CD14-positive monocyte (primary cell): ENCODE measurements around the gene TUBGCP5. TPM values are rescaled to one million over a fixed set of nuclear protein-coding genes. Genes with fewer than 3 reads are reported as not detected.

ENCODE experiments used
- DNase-seq, 3 donors: peaks; one replicate each; pipeline ENCODE4 v3.0.0-alpha.2; 2011 to 2022
- H2AFZ ChIP-seq: 2 replicates; pipeline ENCODE4 v1.6.0; 2012; ENCODE audit warnings: mild to moderate bottlenecking, low read depth, low read length, inconsistent platforms; ENCODE audit not compliant: insufficient read depth, poor library complexity, severe bottlenecking
- H3K27ac ChIP-seq, 2 donors: 1 replicate in 1 of 2; 2 replicates in 1 of 2; pipeline ENCODE4 v1.5.1; 2012 to 2013; ENCODE audit warnings: low read length in 2 of 2, control low read depth in 1 of 2, inconsistent platforms in 1 of 2, low read depth in 1 of 2, mild to moderate bottlenecking in 1 of 2
- H3K27me3 ChIP-seq, 2 donors: one replicate each; pipeline versions ENCODE4 v1.6.0 to v1.6.1; 2011 to 2013; ENCODE audit warnings: low read length in 2 of 2; ENCODE audit not compliant: control insufficient read depth in 2 of 2, insufficient read depth in 2 of 2
- H3K36me3 ChIP-seq, 2 donors: replicated peaks in 1 of 2; 1 replicate in 1 of 2; 2 replicates in 1 of 2; pipeline versions ENCODE4 v1.5.1 to v1.6.1; 2012 to 2013; ENCODE audit warnings: low read length in 2 of 2, control low read depth in 1 of 2, inconsistent platforms in 1 of 2, mild to moderate bottlenecking in 1 of 2; ENCODE audit not compliant: insufficient read depth in 2 of 2, control insufficient read depth in 1 of 2
- H3K4me1 ChIP-seq, 2 donors: 1 replicate in 1 of 2; 2 replicates in 1 of 2; pipeline versions ENCODE4 v1.5.1 to v1.6.1; 2012 to 2013; ENCODE audit warnings: low read length in 2 of 2, control low read depth in 1 of 2, inconsistent platforms in 1 of 2, mild to moderate bottlenecking in 1 of 2, moderate library complexity in 1 of 2; ENCODE audit not compliant: insufficient read depth in 2 of 2, control insufficient read depth in 1 of 2
- H3K4me2 ChIP-seq: replicated peaks from 2 replicates; pipeline ENCODE3; 2012; ENCODE audit warnings: low read length, moderate library complexity, mild to moderate bottlenecking; ENCODE audit not compliant: poor library complexity, severe bottlenecking; ENCODE audit errors: extremely low read depth
- H3K4me3 ChIP-seq, 3 experiments: fragments of 200-600 bp in 1 of 3; sonication (generic) in 1 of 3; replicated peaks in 1 of 3; 1 replicate in 2 of 3; 2 replicates in 1 of 3; pipeline ENCODE4 v1.5.1; 2011 to 2013; ENCODE audit warnings: low read length in 3 of 3, mild to moderate bottlenecking in 3 of 3, control low read depth in 2 of 3, low read depth in 2 of 3, inconsistent platforms in 1 of 3, moderate library complexity in 1 of 3
- H3K79me2 ChIP-seq: 2 replicates; pipeline ENCODE4 v1.6.0; 2012; ENCODE audit warnings: mild to moderate bottlenecking, control low read depth, inconsistent platforms, low read length, moderate library complexity; ENCODE audit not compliant: insufficient read depth
- H3K9ac ChIP-seq: 2 replicates; pipeline ENCODE4 v1.6.0; 2017; ENCODE audit warnings: low read length, mild to moderate bottlenecking; ENCODE audit not compliant: insufficient read depth, poor library complexity, severe bottlenecking
- H3K9me3 ChIP-seq, 2 donors: replicated peaks in 1 of 2; 1 replicate in 1 of 2; 2 replicates in 1 of 2; pipeline versions ENCODE4 v1.5.1 to v1.6.1; 2012 to 2013; ENCODE audit warnings: low read length in 2 of 2, control low read depth in 1 of 2; ENCODE audit not compliant: control insufficient read depth in 1 of 2, insufficient read depth in 1 of 2
- H4K20me1 ChIP-seq: 2 replicates; pipeline ENCODE4 v1.6.0; 2012; ENCODE audit warnings: mild to moderate bottlenecking, low read length, control low read depth, moderate library complexity; ENCODE audit not compliant: insufficient read depth
- H3K27ac Mint-ChIP-seq, 7 donors: one replicate each; pipeline ENCODE4 v1.8.0; 2020; ENCODE audit warnings: mild to moderate bottlenecking in 7 of 7, mixed read lengths in 7 of 7, moderate library complexity in 6 of 7, inconsistent platforms in 2 of 7
- H3K27me3 Mint-ChIP-seq, 3 donors: one replicate each; pipeline ENCODE4 v1.8.0; 2021 to 2022; ENCODE audit warnings: low read depth in 3 of 3, mild to moderate bottlenecking in 3 of 3, mixed read lengths in 3 of 3, moderate library complexity in 3 of 3, inconsistent platforms in 1 of 3
- H3K36me3 Mint-ChIP-seq, 2 donors: one replicate each; pipeline ENCODE4 v1.8.0; 2020; ENCODE audit warnings: mixed read lengths in 2 of 2, inconsistent platforms in 1 of 2, mild to moderate bottlenecking in 1 of 2
- H3K4me1 Mint-ChIP-seq: one replicate; pipeline ENCODE4 v1.8.0; 2020; ENCODE audit warnings: mild to moderate bottlenecking, mixed read lengths
- H3K4me3 Mint-ChIP-seq, 2 donors: one replicate each; pipeline ENCODE4 v1.8.0; 2020; ENCODE audit warnings: mild to moderate bottlenecking in 2 of 2, mixed read lengths in 2 of 2, moderate library complexity in 1 of 2
- H3K9me3 Mint-ChIP-seq, 7 donors: one replicate each; pipeline ENCODE4 v1.8.0; 2020 to 2022; ENCODE audit warnings: mixed read lengths in 7 of 7, mild to moderate bottlenecking in 6 of 7, moderate library complexity in 6 of 7, inconsistent platforms in 2 of 7
- CTCF ChIP-seq: fragments of 200-600 bp; IDR thresholded peaks from one replicate; pipeline ENCODE4 v1.8.0; 2022; ENCODE audit warnings: antibody characterized with exemption, mild to moderate bottlenecking
- WGBS: methylation state at CpG from one replicate; pipeline ENCODE4 v1.1.5; 2013; ENCODE audit warnings: missing lambda C conversion rate; ENCODE audit not compliant: insufficient coverage; 5-methylcytosine and 5-hydroxymethylcytosine counted together
- intact Hi-C, 2 donors: fragments of 100-400 bp; cut with micrococcal nuclease; formaldehyde crosslinking; loops; one replicate each; pipeline versions ENCODE4 v1.15.0 to v1.15.1; 2023
- polyA plus RNA-seq, 3 donors: library from polyadenylated mRNA; depleted of rRNA in 1 of 3; unstranded in 2 of 3; stranded (reverse) in 1 of 3; fragments of 300-500 nt in 2 of 3; fragments of >200 nt in 1 of 3; fragmentation: Illumina TruSeq in 2 of 3; gene quantifications; 1 replicate in 2 of 3; 2 replicates in 1 of 3; pipeline ENCODE4 v1.2.3, GENCODE V29; 2012 to 2021

The TUBGCP5 gene
- polyA plus RNA-seq, 3 donors, result 1.4 to 5.8 (median 1.8) TPM

GRCh38 chr15:22995795-22996194 is 43.6 kb downstream of the TUBGCP5 start:
- H3K27me3 Mint-ChIP-seq, result no peaks in the 10 kb centered on the region
- intact Hi-C loops, result no loop called here
- DNase-seq, result no peak

GRCh38 chr15:22992024-22992326 is 47.4 kb downstream of the TUBGCP5 start:
- Histone ChIP-seq H3K36me3 (peaks cover 3 to 12% of the 10 kb centered on the region in 2 donors), H2AFZ (no peak overlapping the region), H3K4me3 (no peak overlapping the region), H3K27me3 (no peaks in the 10 kb centered on the region), H3K4me1 (peaks cover 0 to 6% of the 10 kb centered on the region in 2 donors), H3K9ac (no peak overlapping the region), H3K9me3 (no peaks in the 10 kb centered on the region), H3K4me2 (no peak overlapping the region), H4K20me1 (no peaks in the 10 kb centered on the region), H3K79me2 (no peaks in the 10 kb centered on the region), H3K27ac (no peak overlapping the region)
- H3K27ac Mint-ChIP-seq, result peak overlapping the region in 4 of 7 donors; percentile 2 to 68 (median 18)
- H3K4me3 Mint-ChIP-seq, result no peak overlapping the region
- no peak for TF ChIP-seq CTCF
- no peaks in the 10 kb centered on the region for H3K9me3 Mint-ChIP-seq
- intact Hi-C loops, result no loop called here
- DNase-seq, result no peak
- peaks cover 16 to 28% of the 10 kb centered on the region in 2 donors for H3K36me3 Mint-ChIP-seq
- H3K4me1 Mint-ChIP-seq, result peaks cover 5% of the 10 kb centered on the region
- H3K27me3 Mint-ChIP-seq, result peaks cover 0 to 6% (median 0%) of the 10 kb centered on the region in 3 donors
- WGBS, result 7% methylated on average over 4 of the region's 5 CpGs

More at GRCh38 chr15:22995795-22996194, 43.6 kb downstream of the TUBGCP5 start:
- WGBS, result 100% methylated on average over 1 of the region's 7 CpGs
- no peaks in the 10 kb centered on the region for H3K9me3 ChIP-seq
- Mint-ChIP-seq H3K4me3 (no peak overlapping the region), H3K36me3 (peaks cover 27 to 41% of the 10 kb centered on the region in 2 donors), H3K27ac (peak overlapping the region in 1 of 7 donors; percentile 10), H3K4me1 (peaks cover 5% of the 10 kb centered on the region), H3K9me3 (no peaks in the 10 kb centered on the region)
- H2AFZ ChIP-seq, result no peak overlapping the region
- H3K36me3 ChIP-seq, result peaks cover 3 to 26% of the 10 kb centered on the region in 2 donors
- no peak overlapping the region for H3K4me3 ChIP-seq
- no peaks in the 10 kb centered on the region for H3K27me3 ChIP-seq
- H3K4me2 ChIP-seq, result no peak overlapping the region
- no peak overlapping the region for H3K27ac ChIP-seq
- no peak overlapping the region for H3K9ac ChIP-seq
- TF ChIP-seq CTCF, result no peak
- H3K4me1 ChIP-seq, result peaks cover 0 to 6% of the 10 kb centered on the region in 2 donors
- H4K20me1 ChIP-seq, result no peaks in the 10 kb centered on the region
- no peaks in the 10 kb centered on the region for H3K79me2 ChIP-seq
